SK-N-DZ (cell line): ENCODE data around the gene DCBLD2.

Experiments
- DNase-seq: peaks from one replicate; pipeline ENCODE4 v3.0.0-alpha.2; 2015; ENCODE audit warnings: low spot score

DCBLD2 gene

GRCh38 chr3:98793971-98794370, 107.5 kb downstream of the DCBLD2 start:
- DNase-seq, result no peak

- no peak for DNase-seq
These were observed 109.9 kb downstream of the DCBLD2 start for GRCh38 chr3:98791341-98792325.

GRCh38 chr3:98788651-98789050, 112.8 kb downstream of the DCBLD2 start:
- no peak for DNase-seq

GRCh38 chr3:98787181-98787580, 114.3 kb downstream of the DCBLD2 start:
- DNase-seq, result no peak

- no peak for DNase-seq
These were observed 115.0 kb downstream of the DCBLD2 start for GRCh38 chr3:98786364-98787006.

GRCh38 chr3:98784666-98785600, 116.6 kb downstream of the DCBLD2 start:
- DNase-seq, result no peak

- no peak for DNase-seq
These were observed 117.5 kb downstream of the DCBLD2 start for GRCh38 chr3:98784042-98784441.

GRCh38 chr3:98782824-98783500, 118.5 kb downstream of the DCBLD2 start:
- no peak for DNase-seq

GRCh38 chr3:98780343-98780742, 121.2 kb downstream of the DCBLD2 start:
- DNase-seq, result no peak

GRCh38 chr3:98779541-98780335, 121.8 kb downstream of the DCBLD2 start:
- DNase-seq, result no peak

GRCh38 chr3:98778852-98779413, 122.6 kb downstream of the DCBLD2 start:
- no peak for DNase-seq

GRCh38 chr3:98778383-98778782, 123.1 kb downstream of the DCBLD2 start:
- DNase-seq, result no peak

GRCh38 chr3:98777801-98778220, 123.7 kb downstream of the DCBLD2 start:
- no peak for DNase-seq

- no peak for DNase-seq
These were observed 124.2 kb downstream of the DCBLD2 start for GRCh38 chr3:98777286-98777685.

- no peak for DNase-seq
These were observed 125.4 kb downstream of the DCBLD2 start for GRCh38 chr3:98776140-98776493.

GRCh38 chr3:98775459-98776139, 125.9 kb downstream of the DCBLD2 start:
- DNase-seq, result no peak

- DNase-seq, result no peak
These were observed 129.5 kb downstream of the DCBLD2 start for GRCh38 chr3:98772022-98772421.

GRCh38 chr3:98770261-98771039, 131.0 kb downstream of the DCBLD2 start:
- no peak for DNase-seq

- DNase-seq, result no peak
These were observed 132.0 kb downstream of the DCBLD2 start for GRCh38 chr3:98769448-98769847.
